ENCODE data around the gene CHRM4. TPM values are rescaled to one million over a fixed set of nuclear protein-coding genes. Genes with fewer than 3 reads are reported as not detected.

The CHRM4 gene
- total RNA-seq, 1 experiment from 2014 or later: 0.27 TPM

- intact Hi-C loops (cut with micrococcal nuclease; ENCODE audit: unreplicated experiment): no loop called here
- ChIA-PET CTCF (interaction anchor here (1.0 to 1.4 kb wide), 3 partner anchors 8 to 112 kb away, joined by 3 to 5 read pairs (median 4); no protein-coding TSS in a partner anchor), POLR2A (no interaction called here)
- H3K27me3 Mint-ChIP-seq (ENCODE audit: insufficient read depth, unreplicated experiment): no peaks in the 10 kb centered on the region
- no peaks in the 10 kb centered on the region for H3K9me3 Mint-ChIP-seq (ENCODE audit: unreplicated experiment)
- Histone ChIP-seq H3K36me3 (ENCODE audit: control insufficient read depth, insufficient read depth, low read length) (peaks cover 3% of the 10 kb centered on the region; the same call in 1 of the 2 replicates), H3K4me1 (peaks cover 11% of the 10 kb centered on the region; the same call in 1 of the 2 replicates), H3K4me3 (ENCODE audit: low read depth, low read length) (no peak overlapping the region), H3K27me3 (replicated peaks; ENCODE audit: control insufficient read depth, insufficient read depth, low read length) (no peaks in the 10 kb centered on the region), H3K9me3 (no peaks in the 10 kb centered on the region)
- H3K27ac Mint-ChIP-seq (ENCODE audit: unreplicated experiment): no peak overlapping the region
- H3K4me1 Mint-ChIP-seq (ENCODE audit: low read depth, unreplicated experiment): peaks cover 8% of the 10 kb centered on the region
- DNase-seq: no peak
- TF ChIP-seq CTCF (IDR thresholded peaks at IDR 0.05; ENCODE audit: insufficient read depth in 1 of 2, low read depth in 1 of 2, low read length in 1 of 2, severe bottlenecking in 1 of 2, unreplicated experiment in 1 of 2): no peak
- no peak overlapping the region for H3K4me3 Mint-ChIP-seq (ENCODE audit: unreplicated experiment)
- H3K36me3 Mint-ChIP-seq (ENCODE audit: insufficient read depth, unreplicated experiment): peaks cover 18% of the 10 kb centered on the region
- BruUV-seq (replicated peaks): no TSS peak
Observed at GRCh38 chr11:46351606-46352005, 40.0 kb downstream of the CHRM4 start.

- H3K27me3 ChIP-seq (replicated peaks; ENCODE audit: control insufficient read depth, insufficient read depth, low read length): no peaks in the 10 kb centered on the region
- intact Hi-C loops (cut with micrococcal nuclease; ENCODE audit: unreplicated experiment): no loop called here
- Mint-ChIP-seq H3K27me3 (ENCODE audit: insufficient read depth, unreplicated experiment) (no peaks in the 10 kb centered on the region), H3K9me3 (ENCODE audit: unreplicated experiment) (no peaks in the 10 kb centered on the region), H3K36me3 (ENCODE audit: insufficient read depth, unreplicated experiment) (peaks cover 15% of the 10 kb centered on the region), H3K4me1 (ENCODE audit: low read depth, unreplicated experiment) (peaks cover 7% of the 10 kb centered on the region), H3K4me3 (ENCODE audit: unreplicated experiment) (no peak overlapping the region), H3K27ac (ENCODE audit: unreplicated experiment) (no peak overlapping the region)
- DNase-seq: no peak
- H3K4me1 ChIP-seq: peaks cover 11% of the 10 kb centered on the region; the same call in 1 of the 2 replicates
- BruUV-seq (replicated peaks): no TSS peak
- H3K4me3 ChIP-seq (ENCODE audit: low read depth, low read length): no peak overlapping the region
- peaks cover 2% of the 10 kb centered on the region; the same call in 1 of the 2 replicates for H3K36me3 ChIP-seq (ENCODE audit: control insufficient read depth, insufficient read depth, low read length)
- POLR2A ChIA-PET: interaction anchor here (0.6 kb wide), 1 partner anchor 40 kb away, joined by 4 read pairs; the partner anchor contains the start of gene CHRM4
- CTCF ChIA-PET: interaction anchor here (1.3 kb wide), 1 partner anchor 41 kb away, joined by 5 read pairs; no protein-coding TSS in a partner anchor
- no peaks in the 10 kb centered on the region for H3K9me3 ChIP-seq
- no peak for TF ChIP-seq CTCF (IDR thresholded peaks at IDR 0.05; ENCODE audit: insufficient read depth in 1 of 2, low read depth in 1 of 2, low read length in 1 of 2, severe bottlenecking in 1 of 2, unreplicated experiment in 1 of 2)
Observed at GRCh38 chr11:46351148-46351547, 40.4 kb downstream of the CHRM4 start.

- POLR2A ChIA-PET: interaction anchor here (0.6 kb wide), 1 partner anchor 41 kb away, joined by 4 read pairs; the partner anchor contains the start of gene CHRM4
- Histone ChIP-seq H3K4me1 (peaks cover 11% of the 10 kb centered on the region; the same call in 1 of the 2 replicates), H3K4me3 (ENCODE audit: low read depth, low read length) (no peak overlapping the region), H3K27me3 (replicated peaks; ENCODE audit: control insufficient read depth, insufficient read depth, low read length) (no peaks in the 10 kb centered on the region), H3K36me3 (ENCODE audit: control insufficient read depth, insufficient read depth, low read length) (peaks cover 2% of the 10 kb centered on the region; the same call in 1 of the 2 replicates), H3K9me3 (no peaks in the 10 kb centered on the region)
- H3K27me3 Mint-ChIP-seq (ENCODE audit: insufficient read depth, unreplicated experiment): no peaks in the 10 kb centered on the region
- BruUV-seq (replicated peaks): no TSS peak
- intact Hi-C loops (cut with micrococcal nuclease; ENCODE audit: unreplicated experiment): no loop called here
- TF ChIP-seq CTCF (IDR thresholded peaks at IDR 0.05; ENCODE audit: insufficient read depth in 1 of 2, low read depth in 1 of 2, low read length in 1 of 2, severe bottlenecking in 1 of 2, unreplicated experiment in 1 of 2): no peak
- H3K4me3 Mint-ChIP-seq (ENCODE audit: unreplicated experiment): no peak overlapping the region
- CTCF ChIA-PET: no interaction called here
- H3K9me3 Mint-ChIP-seq (ENCODE audit: unreplicated experiment): no peaks in the 10 kb centered on the region
- peaks cover 12% of the 10 kb centered on the region for H3K36me3 Mint-ChIP-seq (ENCODE audit: insufficient read depth, unreplicated experiment)
- H3K4me1 Mint-ChIP-seq (ENCODE audit: low read depth, unreplicated experiment): peaks cover 7% of the 10 kb centered on the region
- H3K27ac Mint-ChIP-seq (ENCODE audit: unreplicated experiment): no peak overlapping the region
- no peak for DNase-seq
Observed at GRCh38 chr11:46350695-46351094, 40.9 kb downstream of the CHRM4 start.

All from Caco-2 (cell line).